Fibroblast of villous mesenchyme (primary cell): ENCODE measurements around the gene NQO2. TPM values are rescaled to one million over a fixed set of nuclear protein-coding genes. Genes with fewer than 3 reads are reported as not detected.
"Not testable (repeated sequence)": the region's sequence is repeated elsewhere in the genome, so short reads cannot be mapped to it uniquely, and the experiment has no call there.

Experiments used
- DNase-seq: peaks from one replicate; pipeline ENCODE4 v3.0.0-alpha.2; 2010; ENCODE audit warnings: low read depth
- H3K4me3 ChIP-seq: 2 replicates; pipeline ENCODE4 v1.5.1; 2011; ENCODE audit warnings: low read depth, mild to moderate bottlenecking, low read length
- CTCF ChIP-seq: IDR thresholded peaks from 2 replicates; pipeline ENCODE4 v1.5.1; 2012; ENCODE audit warnings: low read depth, mild to moderate bottlenecking, low read length; ENCODE audit not compliant: insufficient read depth
- total RNA-seq: library from RNA; depleted of rRNA; stranded (reverse); fragments of >200 nt; gene quantifications from 2 replicates; pipeline ENCODE4 v1.2.3, GENCODE V29; 2012

The NQO2 gene
- total RNA-seq, 1 donor, result 12.1 TPM

- H3K4me3 ChIP-seq, result no peak overlapping the region
- no peak for TF ChIP-seq CTCF
- DNase-seq, result no peak
Measured at GRCh38 chr6:3019065-3019464, 19.4 kb downstream of the NQO2 start.

GRCh38 chr6:3019749-3020320 lies 20.1 kb downstream of the NQO2 start:
- no peak overlapping the region for H3K4me3 ChIP-seq
- DNase-seq, result no peak
- TF ChIP-seq CTCF, result no peak

- not testable (repeated sequence) for H3K4me3 ChIP-seq, DNase-seq
Measured at GRCh38 chr6:3020976-3021598, 21.4 kb downstream of the NQO2 start.

GRCh38 chr6:3022765-3023662 lies 23.3 kb downstream of the NQO2 start:
- peak; percentile 20 for DNase-seq
- TF ChIP-seq CTCF, result no peak
- peak overlapping the region; percentile 63 for H3K4me3 ChIP-seq

GRCh38 chr6:3023663-3024483 lies 24.2 kb downstream of the NQO2 start:
- no peak for TF ChIP-seq CTCF
- H3K4me3 ChIP-seq, result peak overlapping the region; percentile 63
- peak; percentile 95 for DNase-seq

GRCh38 chr6:3026791-3027626 lies 27.3 kb downstream of the NQO2 start:
- no peak overlapping the region for H3K4me3 ChIP-seq
- DNase-seq, result no peak
- no peak for TF ChIP-seq CTCF

- H3K4me3 ChIP-seq, DNase-seq: not testable (repeated sequence)
Measured at GRCh38 chr6:3028156-3028555, 28.5 kb downstream of the NQO2 start.
